ENCODE results near the gene DUSP19. TPM values are rescaled to one million over a fixed set of nuclear protein-coding genes. Genes with fewer than 3 reads are reported as not detected.

Gene DUSP19
- total and polyA plus RNA-seq, 2 of the 13 experiments (the other 11 are each of a cell fraction or from before 2014, with no cell fraction given): 1.3 to 1.9 TPM

GRCh38 chr2:183078464-183079138 is at the start of gene DUSP19 (continued):
- TF ChIP-seq ZHX2 (IDR thresholded peaks at IDR 0.05; ENCODE audit: low read depth) (no peak), ZHX2 (CRISPR knock-in tag; IDR thresholded peaks at IDR 0.05; ENCODE audit: borderline replicate concordance) (no peak), KDM5B (CRISPR knock-in tag; IDR thresholded peaks at IDR 0.05; ENCODE audit: borderline replicate concordance) (peak; percentile 73; the same call in 1 of the 2 replicates), ZNF770 (CRISPR knock-in tag; IDR thresholded peaks at IDR 0.05) (no peak), HOXA5 (CRISPR knock-in tag; IDR thresholded peaks at IDR 0.05) (0 out of 2 replicates have a peak, but pooled peaks have one; percentile 42), ZNF605 (CRISPR knock-in tag; IDR thresholded peaks at IDR 0.05) (peak; percentile 82), MLXIP (CRISPR knock-in tag; IDR thresholded peaks at IDR 0.05; ENCODE audit: borderline replicate concordance) (no peak), KMT2B (CRISPR knock-in tag; IDR thresholded peaks at IDR 0.05) (peak; percentile 94), ZBTB46 (CRISPR knock-in tag; IDR thresholded peaks at IDR 0.05; ENCODE audit: borderline replicate concordance) (no peak), ZNF883 (CRISPR knock-in tag; IDR thresholded peaks at IDR 0.05; ENCODE audit: not compliant biosample characterization) (no peak), ZKSCAN1 (IDR thresholded peaks at IDR 0.05; ENCODE audit: low read length) (no peak), ZNF530 (CRISPR knock-in tag; IDR thresholded peaks at IDR 0.05; ENCODE audit: low read depth) (no peak), LBX2 (CRISPR knock-in tag; IDR thresholded peaks at IDR 0.05; ENCODE audit: borderline replicate concordance) (no peak), IRF2 (CRISPR knock-in tag; IDR thresholded peaks at IDR 0.05) (peak; percentile 77; the same call in 1 of the 2 replicates), FOXA1 (IDR thresholded peaks at IDR 0.05) (no peak), FOXA1 (CRISPR knock-in tag; IDR thresholded peaks at IDR 0.05) (no peak), FOXO1 (CRISPR knock-in tag; IDR thresholded peaks at IDR 0.05) (no peak; the same call in 1 of the 2 replicates)
